CD4-positive, alpha-beta memory T cell (primary cell): ENCODE data around the gene CCL25. TPM values are rescaled to one million over a fixed set of nuclear protein-coding genes. Genes with fewer than 3 reads are reported as not detected.

ENCODE experiments used
- CTCF ChIA-PET: fragments of 350-600 bp; sonication (Branson Sonifier 250); formaldehyde crosslinking; loops from one replicate; lab custom pipeline; 2021; ENCODE audit warnings: inconsistent platforms; ENCODE audit not compliant: partially characterized antibody; lab: Charles Lee
- POLR2A ChIA-PET: fragments of 350-600 bp; sonication (Branson Sonifier 250); formaldehyde crosslinking; loops from one replicate; lab custom pipeline; 2021; ENCODE audit not compliant: partially characterized antibody; lab: Charles Lee
- DNase-seq, 5 donors: peaks; one replicate each; pipeline versions ENCODE4 v3.0.0 to v3.0.0-alpha.2; 2020 to 2022; ENCODE audit warnings: mixed read lengths in 1 of 5
- H3K27ac ChIP-seq: one replicate; pipeline ENCODE4 v1.7.0; 2013; ENCODE audit warnings: low read depth, low read length
- H3K27me3 ChIP-seq: 2 replicates; pipeline ENCODE4 v1.7.0; 2013; ENCODE audit warnings: mild to moderate bottlenecking, low read length, moderate library complexity; ENCODE audit not compliant: insufficient read depth
- H3K36me3 ChIP-seq: 2 replicates; pipeline ENCODE4 v1.7.0; 2013; ENCODE audit warnings: mild to moderate bottlenecking, low read length, moderate library complexity; ENCODE audit not compliant: insufficient read depth
- H3K4me1 ChIP-seq: 2 replicates; pipeline ENCODE4 v1.7.0; 2013; ENCODE audit warnings: mild to moderate bottlenecking, low read length, moderate library complexity; ENCODE audit not compliant: insufficient read depth
- H3K4me3 ChIP-seq, 2 donors: one replicate each; pipeline ENCODE4 v1.7.0; 2013; ENCODE audit warnings: low read length in 2 of 2, mild to moderate bottlenecking in 1 of 2
- H3K9me3 ChIP-seq, 2 donors: one replicate each; pipeline ENCODE4 v1.7.0; 2013; ENCODE audit warnings: low read length in 2 of 2, control low read depth in 1 of 2; ENCODE audit not compliant: control insufficient read depth in 1 of 2
- H3K27ac Mint-ChIP-seq, 7 donors: one replicate each; pipeline ENCODE4 v1.8.0; 2020 to 2021; ENCODE audit warnings: mixed read lengths in 7 of 7, mild to moderate bottlenecking in 6 of 7, inconsistent platforms in 3 of 7, moderate library complexity in 3 of 7
- H3K27me3 Mint-ChIP-seq, 2 donors: one replicate each; pipeline ENCODE4 v1.8.0; 2020 to 2021; ENCODE audit warnings: mixed read lengths in 2 of 2
- H3K36me3 Mint-ChIP-seq, 2 donors: one replicate each; pipeline ENCODE4 v1.8.0; 2020 to 2021; ENCODE audit warnings: mixed read lengths in 2 of 2, inconsistent platforms in 1 of 2, mild to moderate bottlenecking in 1 of 2
- H3K4me1 Mint-ChIP-seq, 4 donors: one replicate each; pipeline ENCODE4 v1.8.0; 2020 to 2021; ENCODE audit warnings: mixed read lengths in 4 of 4, mild to moderate bottlenecking in 1 of 4
- H3K4me3 Mint-ChIP-seq, 8 donors: one replicate each; pipeline ENCODE4 v1.8.0; 2020 to 2021; ENCODE audit warnings: mixed read lengths in 8 of 8, mild to moderate bottlenecking in 7 of 8, moderate library complexity in 6 of 8, inconsistent platforms in 3 of 8
- H3K9me3 Mint-ChIP-seq, 8 donors: one replicate each; pipeline ENCODE4 v1.8.0; 2020 to 2021; ENCODE audit warnings: mixed read lengths in 8 of 8, mild to moderate bottlenecking in 5 of 8, inconsistent platforms in 3 of 8, moderate library complexity in 1 of 8
- intact Hi-C: fragments of 100-400 bp; cut with micrococcal nuclease; formaldehyde crosslinking; loops from one replicate; pipeline ENCODE4 v1.15.1; 2023
- polyA plus RNA-seq, 2 donors: library from polyadenylated mRNA; unstranded; fragments of 300-500 nt; fragmentation: Illumina TruSeq; gene quantifications; one replicate each; pipeline ENCODE4 v1.2.3, GENCODE V29; 2021
- total RNA-seq, 2 experiments: library from RNA; stranded (reverse); gene quantifications; one replicate each; pipeline ENCODE4 v1.2.3, GENCODE V29; 2021

The CCL25 gene
- total and polyA plus RNA-seq, 4 experiments from 2014 or later: not detected

DNA sequence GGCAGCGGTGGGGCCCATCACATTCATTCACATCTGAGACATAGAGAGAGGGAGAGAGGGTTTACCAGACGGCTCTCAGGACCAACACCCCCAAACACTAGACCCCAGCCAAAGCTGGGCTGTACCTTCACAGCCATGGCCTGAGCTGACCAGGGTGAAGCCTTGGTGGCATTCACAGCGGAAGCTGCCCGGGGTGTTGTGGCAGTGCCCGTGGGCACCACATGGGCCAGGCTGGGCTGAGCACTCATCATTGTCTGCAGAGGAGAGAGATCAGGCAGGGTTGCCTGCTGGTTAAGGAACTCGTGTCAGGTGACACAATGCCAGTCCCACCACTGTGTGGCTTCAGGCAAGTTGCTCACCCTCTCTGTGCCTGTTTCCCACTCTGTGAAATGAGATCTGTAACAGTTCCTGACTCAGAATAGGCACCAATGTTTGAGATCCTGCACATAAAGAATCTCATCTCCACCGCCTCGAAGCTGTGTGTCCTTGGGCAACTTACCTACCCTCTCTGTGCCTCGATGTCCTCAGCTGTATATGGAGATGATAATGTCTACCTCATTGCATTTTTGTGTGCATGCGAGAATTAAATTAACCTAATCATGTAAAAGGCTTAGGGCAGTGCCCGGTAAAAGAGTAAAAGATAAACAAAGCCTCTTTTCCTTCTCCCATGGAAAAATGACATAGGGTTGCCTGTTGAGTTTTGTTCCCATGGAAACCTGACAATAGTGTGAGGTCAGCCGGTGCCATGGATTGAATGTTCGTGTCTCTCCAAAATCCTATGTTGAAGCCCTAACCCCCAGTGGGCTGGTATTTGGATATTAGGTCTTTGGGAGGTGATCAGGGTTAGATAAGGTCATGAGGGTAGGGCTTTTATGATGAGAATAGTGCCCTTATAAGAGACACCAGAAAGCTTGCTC is 22.9 kb downstream of the CCL25 start:
- ChIA-PET CTCF (no interaction called here), POLR2A (no interaction called here)
- Histone ChIP-seq H3K4me1 (no peaks in the 10 kb centered on the region), H3K36me3 (no peaks in the 10 kb centered on the region), H3K27ac (no peak overlapping the region), H3K9me3 (no peaks in the 10 kb centered on the region), H3K4me3 (no peak overlapping the region), H3K27me3 (no peaks in the 10 kb centered on the region)
- Mint-ChIP-seq H3K4me1 (no peaks in the 10 kb centered on the region), H3K27me3 (peaks cover 1 to 3% of the 10 kb centered on the region in 2 donors), H3K27ac (peak overlapping the region in 1 of 7 donors; percentile 29), H3K36me3 (no peaks in the 10 kb centered on the region), H3K4me3 (no peak overlapping the region), H3K9me3 (peaks cover 4 to 13% (median 8%) of the 10 kb centered on the region in 8 donors)
- intact Hi-C loops: no loop called here
- no peak for DNase-seq

DNA sequence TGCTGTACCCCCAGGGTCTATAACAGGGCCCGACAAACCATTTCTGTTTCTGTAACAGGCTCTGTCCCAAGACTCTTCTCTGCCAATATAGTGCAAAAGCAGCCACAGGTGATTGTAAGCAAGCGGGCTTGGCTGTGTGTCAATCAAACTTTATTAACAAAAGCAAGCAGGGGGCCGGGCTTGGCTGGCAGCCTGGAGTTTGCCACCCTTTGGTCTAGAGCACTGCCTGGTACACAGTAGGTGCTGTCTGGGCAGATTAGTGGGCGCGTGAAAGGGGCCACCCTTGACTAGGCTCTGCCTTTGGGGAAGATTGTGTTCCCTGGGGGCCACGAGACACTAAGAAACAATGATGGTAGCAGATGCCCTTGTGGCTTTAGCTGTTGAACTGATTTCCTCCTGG is 27.4 kb downstream of the CCL25 start:
- H3K4me3 ChIP-seq: no peak overlapping the region
- H3K9me3 ChIP-seq: no peaks in the 10 kb centered on the region
- H3K4me1 ChIP-seq: no peaks in the 10 kb centered on the region
- CTCF ChIA-PET: no interaction called here
- no peaks in the 10 kb centered on the region for H3K36me3 ChIP-seq
- Mint-ChIP-seq H3K27ac (no peak overlapping the region), H3K4me3 (no peak overlapping the region), H3K9me3 (no peaks in the 10 kb centered on the region), H3K27me3 (peaks cover 4 to 5% of the 10 kb centered on the region in 2 donors), H3K36me3 (no peaks in the 10 kb centered on the region), H3K4me1 (no peaks in the 10 kb centered on the region)
- no peaks in the 10 kb centered on the region for H3K27me3 ChIP-seq
- intact Hi-C loops: no loop called here
- no peak overlapping the region for H3K27ac ChIP-seq
- DNase-seq: no peak
- POLR2A ChIA-PET: no interaction called here

DNA sequence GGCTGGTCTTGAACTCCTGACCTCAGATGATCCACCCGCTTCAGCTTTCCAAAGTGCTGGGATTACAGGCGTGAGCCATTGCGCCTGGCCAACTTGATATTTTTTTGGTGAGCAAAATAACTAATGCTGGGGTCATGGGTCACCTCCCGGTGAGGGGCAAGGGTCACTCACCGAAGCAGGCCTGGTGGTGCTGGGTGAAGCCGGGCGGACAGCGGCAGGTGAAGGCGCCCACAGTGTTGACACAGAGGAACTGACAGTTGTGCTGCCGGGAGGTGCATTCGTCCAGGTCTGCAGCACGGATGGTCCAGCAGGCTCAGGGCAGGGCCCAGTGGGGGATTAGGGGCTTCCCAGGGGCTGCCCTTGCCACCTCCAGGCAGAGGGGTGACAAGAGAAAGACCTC is 28.3 kb downstream of the CCL25 start:
- Histone ChIP-seq H3K27ac (no peak overlapping the region), H3K4me3 (no peak overlapping the region), H3K4me1 (no peaks in the 10 kb centered on the region), H3K36me3 (no peaks in the 10 kb centered on the region), H3K27me3 (no peaks in the 10 kb centered on the region), H3K9me3 (no peaks in the 10 kb centered on the region)
- Mint-ChIP-seq H3K4me1 (no peaks in the 10 kb centered on the region), H3K36me3 (no peaks in the 10 kb centered on the region), H3K4me3 (no peak overlapping the region), H3K9me3 (no peaks in the 10 kb centered on the region), H3K27me3 (peaks cover 5 to 6% of the 10 kb centered on the region in 2 donors), H3K27ac (no peak overlapping the region)
- ChIA-PET POLR2A (no interaction called here), CTCF (no interaction called here)
- DNase-seq: no peak
- intact Hi-C loops: no loop called here

DNA sequence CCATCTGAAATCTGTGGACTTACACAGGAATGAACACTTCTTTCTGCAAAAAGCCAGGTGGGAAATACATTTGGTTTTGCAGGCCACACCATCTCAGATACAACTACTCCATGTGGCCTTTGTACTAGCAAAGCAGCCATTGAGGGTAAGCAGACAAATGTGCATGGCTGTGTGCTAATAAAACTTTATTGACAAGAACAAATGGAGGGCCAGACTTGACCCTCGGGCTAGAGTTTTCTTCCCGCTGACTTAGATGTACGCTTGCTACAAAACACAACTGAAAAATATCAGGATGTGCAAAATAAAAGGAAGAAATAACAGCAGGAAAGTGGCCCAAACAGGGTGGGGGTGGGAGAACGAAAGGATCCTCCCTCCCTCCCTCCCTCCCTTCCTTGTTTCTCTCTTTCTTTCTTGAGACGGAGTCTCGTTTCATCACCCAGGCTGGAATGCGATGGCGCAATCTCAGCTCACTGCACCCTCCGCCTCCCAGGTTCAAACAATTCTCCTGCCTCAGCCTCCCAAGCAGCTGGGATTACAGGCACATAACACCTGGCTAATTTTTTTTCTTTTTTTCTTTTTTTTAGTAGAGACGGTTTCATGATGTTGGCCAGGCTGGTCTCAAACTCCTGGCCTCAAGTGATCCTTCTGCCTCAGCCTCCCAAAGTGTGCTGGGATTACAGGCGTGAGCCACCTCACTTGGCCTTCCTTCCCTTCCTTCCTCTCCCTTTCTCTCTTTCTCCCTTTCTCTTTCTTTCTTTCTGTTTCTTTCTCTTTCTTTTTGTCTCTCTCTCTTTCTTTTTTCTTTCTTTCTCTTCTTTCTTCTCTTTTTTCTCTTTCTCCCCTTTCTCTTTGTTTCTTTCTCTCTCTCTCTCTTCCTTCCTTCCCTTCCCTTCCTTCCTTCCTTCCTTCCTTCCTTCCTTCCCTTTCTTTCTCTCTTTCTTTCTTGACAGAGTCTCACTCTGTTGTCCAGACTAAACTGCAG is 29.3 kb downstream of the CCL25 start:
- H3K4me1 Mint-ChIP-seq: no peaks in the 10 kb centered on the region
- Histone ChIP-seq H3K36me3 (no peaks in the 10 kb centered on the region), H3K27ac (no peak overlapping the region), H3K27me3 (no peaks in the 10 kb centered on the region), H3K4me1 (no peaks in the 10 kb centered on the region), H3K9me3 (no peaks in the 10 kb centered on the region), H3K4me3 (no peak overlapping the region)
- no peak overlapping the region for H3K4me3 Mint-ChIP-seq
- ChIA-PET POLR2A (no interaction called here), CTCF (interaction anchor here (0.9 kb wide), 1 partner anchor 77 kb away, joined by 3 read pairs; no protein-coding TSS in a partner anchor)
- DNase-seq: no peak
- intact Hi-C loops: no loop called here
- H3K9me3 Mint-ChIP-seq: no peaks in the 10 kb centered on the region
- no peaks in the 10 kb centered on the region for H3K36me3 Mint-ChIP-seq
- peaks cover 5 to 6% of the 10 kb centered on the region in 2 donors for H3K27me3 Mint-ChIP-seq
- H3K27ac Mint-ChIP-seq: peak overlapping the region in 1 of 7 donors; percentile 91

DNA sequence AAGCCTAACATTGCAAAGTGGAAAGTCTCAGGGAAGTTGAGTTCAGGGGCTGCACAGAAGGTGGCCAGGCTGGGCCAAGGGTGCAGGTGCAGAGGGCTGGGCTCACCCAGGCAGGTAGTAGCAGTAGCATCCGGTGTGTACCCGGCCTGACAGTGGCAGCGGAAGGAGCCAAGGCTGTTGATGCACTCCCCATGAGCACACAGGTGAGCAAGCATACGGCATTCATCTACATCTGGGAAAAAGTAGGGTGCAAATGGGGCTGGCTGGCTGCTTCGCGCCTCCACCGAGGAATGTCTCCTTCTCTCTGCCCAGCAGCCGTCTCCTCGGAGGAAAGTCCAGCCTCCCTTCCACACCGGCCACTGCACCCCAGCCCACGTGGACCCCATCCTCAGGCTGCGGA is 30.6 kb downstream of the CCL25 start:
- no peaks in the 10 kb centered on the region for H3K4me1 Mint-ChIP-seq

DNA sequence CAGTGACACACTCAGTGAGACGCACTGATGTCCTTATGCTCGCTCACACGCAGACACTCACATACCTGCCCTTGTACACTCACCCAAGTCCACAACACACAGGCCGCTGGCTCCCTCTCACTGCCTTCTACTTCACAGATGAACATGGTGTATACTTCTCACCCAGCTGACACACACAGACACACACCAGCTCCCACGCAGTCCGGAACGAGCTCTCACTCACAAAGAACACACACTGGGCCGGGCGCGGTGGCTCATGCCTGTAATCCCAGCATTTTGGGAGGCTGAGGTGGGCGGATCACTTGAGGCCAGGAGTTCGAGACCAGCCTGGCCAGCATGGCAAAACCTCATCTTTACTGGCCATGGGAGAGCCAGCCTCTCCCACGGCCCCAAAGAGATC is 31.6 kb downstream of the CCL25 start:
- H3K27ac Mint-ChIP-seq: no peak overlapping the region
- peaks cover 3 to 5% of the 10 kb centered on the region in 2 donors for H3K27me3 Mint-ChIP-seq

More for the DNA sequence above, 30.6 kb downstream of the CCL25 start:
- Mint-ChIP-seq H3K9me3 (no peaks in the 10 kb centered on the region), H3K4me3 (no peak overlapping the region), H3K36me3 (no peaks in the 10 kb centered on the region), H3K27me3 (peaks cover 3 to 5% of the 10 kb centered on the region in 2 donors), H3K27ac (peak overlapping the region in 1 of 7 donors; percentile 54)
- no peak for DNase-seq
- CTCF ChIA-PET: no interaction called here
- intact Hi-C loops: no loop called here
- POLR2A ChIA-PET: no interaction called here
- H3K36me3 ChIP-seq: no peaks in the 10 kb centered on the region
- no peak overlapping the region for H3K27ac ChIP-seq
- H3K4me1 ChIP-seq: no peaks in the 10 kb centered on the region
- H3K27me3 ChIP-seq: no peaks in the 10 kb centered on the region
- no peak overlapping the region for H3K4me3 ChIP-seq
- no peaks in the 10 kb centered on the region for H3K9me3 ChIP-seq

More for the DNA sequence above, 31.6 kb downstream of the CCL25 start:
- intact Hi-C loops: no loop called here
- CTCF ChIA-PET: no interaction called here
- Histone ChIP-seq H3K36me3 (no peaks in the 10 kb centered on the region), H3K4me3 (no peak overlapping the region), H3K27me3 (no peaks in the 10 kb centered on the region), H3K27ac (no peak overlapping the region), H3K4me1 (no peaks in the 10 kb centered on the region), H3K9me3 (no peaks in the 10 kb centered on the region)
- DNase-seq: no peak
- POLR2A ChIA-PET: no interaction called here
- Mint-ChIP-seq H3K36me3 (no peaks in the 10 kb centered on the region), H3K4me3 (no peak overlapping the region), H3K9me3 (no peaks in the 10 kb centered on the region), H3K4me1 (no peaks in the 10 kb centered on the region)
